ENCODE results near the gene NPY. TPM values are rescaled to one million over a fixed set of nuclear protein-coding genes. Genes with fewer than 3 reads are reported as not detected.
"Not testable (repeated sequence)": the region's sequence is repeated elsewhere in the genome, so short reads cannot be mapped to it uniquely, and the experiment has no call there.

NPY gene
- total and polyA plus RNA-seq, 2 of the 8 experiments (the other 6 are each of a cell fraction or from before 2014, with no cell fraction given), result 1.2 to 1.7 TPM

DNA sequence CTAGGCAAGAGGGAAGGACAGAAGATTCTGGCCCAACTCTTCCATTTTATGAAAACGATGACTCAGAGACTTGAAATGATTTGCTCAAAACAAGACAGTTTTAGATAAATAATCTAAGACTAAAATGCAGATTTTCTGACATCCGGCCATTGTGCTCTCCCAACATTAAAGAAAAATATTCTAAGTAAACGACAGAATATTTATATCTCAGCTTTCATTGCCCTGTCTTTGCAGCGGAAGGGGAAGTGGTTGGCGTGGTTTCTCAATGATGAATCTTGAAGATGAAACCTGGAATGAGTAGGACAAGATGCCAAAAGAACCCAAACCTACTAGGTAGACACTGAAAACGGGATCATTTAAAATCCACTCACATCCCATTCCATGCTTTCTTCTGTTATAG is 28.9 kb upstream of the NPY start (continued):
- no peak for TF ChIP-seq NRF1 (IDR thresholded peaks at IDR 0.05; ENCODE audit: low read depth, low read length)

DNA sequence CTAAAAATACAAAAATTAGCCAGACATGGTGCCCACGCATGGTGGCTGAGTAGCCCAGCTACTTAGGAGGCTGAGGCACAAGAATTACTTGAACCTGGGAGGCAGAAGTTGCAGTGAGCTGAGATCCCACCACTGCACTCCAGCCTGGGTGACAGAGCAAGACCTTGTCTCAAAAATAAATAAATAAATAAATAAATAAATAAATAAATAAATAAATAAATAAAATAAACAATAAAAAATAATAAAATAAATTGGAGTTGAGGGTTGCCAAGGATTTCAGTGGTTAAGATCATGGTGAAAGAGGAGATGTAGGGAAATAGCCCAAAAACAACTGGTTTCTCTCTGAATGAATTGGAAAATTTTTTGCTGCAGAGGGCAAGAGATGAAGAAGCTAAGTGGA is 25.7 kb upstream of the NPY start:
- H3K4ac ChIP-seq (replicated peaks; ENCODE audit: insufficient read length, low read depth, low read length); H3K27ac ChIP-seq (ENCODE audit: low read depth, low read length); H2AK5ac ChIP-seq (ENCODE audit: low read depth, low read length); H4K20me1 ChIP-seq (replicated peaks in 1 of 2; ENCODE audit: control insufficient read depth in 1 of 2, insufficient read depth in 2 of 2, low read length in 2 of 2); H2AFZ ChIP-seq (ENCODE audit: low read length); H3K79me2 ChIP-seq (ENCODE audit: control insufficient read depth in 1 of 2, insufficient read depth in 2 of 2, low read length in 2 of 2); H2BK120ac ChIP-seq (replicated peaks; ENCODE audit: low read depth, low read length); H4K5ac ChIP-seq (ENCODE audit: insufficient read length, low read depth, low read length); H3K23me2 ChIP-seq (ENCODE audit: low read depth, low read length); H3K9me3 ChIP-seq (ENCODE audit: insufficient read depth in 2 of 2, low read depth in 1 of 2, low read length in 1 of 2); H3K4me2 ChIP-seq (ENCODE audit: insufficient read depth in 1 of 2, low read depth in 2 of 2, low read length in 2 of 2); H3K27me3 ChIP-seq (replicated peaks in 1 of 4; ENCODE audit: control insufficient read depth in 3 of 4, extremely low read depth in 1 of 4, insufficient read depth in 3 of 4, low read length in 3 of 4); H2BK15ac ChIP-seq (ENCODE audit: low read length); H3K18ac ChIP-seq (ENCODE audit: extremely low read depth, low read length); H3K14ac ChIP-seq (ENCODE audit: insufficient read length); POLR2A ChIA-PET (ENCODE audit: partially characterized antibody); H3K56ac ChIP-seq (replicated peaks; ENCODE audit: insufficient read length, low read depth, low read length); FAIRE-seq; H2BK20ac ChIP-seq (ENCODE audit: low read length); H3K4me3 ChIP-seq (ENCODE audit: extremely low read depth in 1 of 4, insufficient read depth in 2 of 4, low read depth in 3 of 4, low read length in 4 of 4); H2BK12ac ChIP-seq (ENCODE audit: low read depth, low read length); H3K4me1 ChIP-seq (replicated peaks in 1 of 4; ENCODE audit: control insufficient read depth in 3 of 4, insufficient read depth in 4 of 4, low read length in 3 of 4); H3K9ac ChIP-seq (replicated peaks in 1 of 4; ENCODE audit: extremely low read depth in 1 of 4, low read depth in 3 of 4, low read length in 3 of 4); CTCF ChIA-PET (ENCODE audit: partially characterized antibody); H4K91ac ChIP-seq (replicated peaks; ENCODE audit: insufficient read length, low read length); H4K8ac ChIP-seq (ENCODE audit: extremely low read depth, insufficient read depth, low read length); H3K36me3 ChIP-seq (ENCODE audit: control insufficient read depth in 2 of 4, insufficient read depth in 4 of 4, low read length in 3 of 4); H3K23ac ChIP-seq (ENCODE audit: insufficient read length); H3K79me1 ChIP-seq (ENCODE audit: low read depth, low read length); DNase-seq (ENCODE audit: low read depth in 1 of 2, low spot score in 2 of 2); H2BK5ac ChIP-seq (ENCODE audit: low read depth, low read length): not testable (repeated sequence)
- 83% methylated on average over 1 of the region's 1 CpG; no CpG with 5 or more reads in 1 of the 2 experiments for WGBS, 2 experiments (ENCODE audit: extremely low coverage in 1 of 2, insufficient coverage in 1 of 2, insufficient read length in 1 of 2, insufficient replicate concordance in 2 of 2, low coverage in 1 of 2, low lambda C conversion rate in 2 of 2, missing lambda C conversion rate in 1 of 2)

Measured in H1 (cell line).